ENCODE results near the gene POU6F2.

Gene POU6F2

GRCh38 chr7:39127058-39127457 lies 149.3 kb downstream of the POU6F2 start:
- no peaks in the 10 kb centered on the region for H3K27me3 ChIP-seq (ENCODE audit: insufficient read depth, low read length, poor library complexity, severe bottlenecking)
- no peaks in the 10 kb centered on the region for H3K9me3 ChIP-seq (ENCODE audit: insufficient read depth, low read depth, low read length)
- no peaks in the 10 kb centered on the region for H4K20me1 ChIP-seq (ENCODE audit: insufficient read depth, low read length, poor library complexity, severe bottlenecking)
- no peaks in the 10 kb centered on the region for H3K4me1 ChIP-seq (ENCODE audit: insufficient read depth, low read length, poor library complexity, severe bottlenecking)
- H3K9me2 ChIP-seq (replicated peaks; ENCODE audit: low read depth, low read length), result no peaks in the 10 kb centered on the region
- TF ChIP-seq EZH2phosphoT487 (IDR thresholded peaks at IDR 0.05; ENCODE audit: borderline replicate concordance) (no peak), CTCF (conservative IDR thresholded peaks at IDR 0.05; ENCODE audit: low read length) (no peak)
- H3K9ac ChIP-seq (ENCODE audit: low read depth, low read length, poor library complexity, severe bottlenecking), result no peak overlapping the region
- no peaks in the 10 kb centered on the region for H3K36me3 ChIP-seq (ENCODE audit: insufficient read depth, low read length)
- no peak overlapping the region for H2AFZ ChIP-seq (ENCODE audit: low read length)
- H3K4me3 ChIP-seq (ENCODE audit: low read length, poor library complexity, severe bottlenecking), result no peak overlapping the region
- H3F3A ChIP-seq (ENCODE audit: low read depth), result no peaks in the 10 kb centered on the region
- no peaks in the 10 kb centered on the region for H3K79me2 ChIP-seq (ENCODE audit: insufficient read depth, low read length)
- H3K4me2 ChIP-seq (ENCODE audit: low read depth, low read length, poor library complexity, severe bottlenecking), result no peak overlapping the region

- no peaks in the 10 kb centered on the region for H3K9me2 ChIP-seq (replicated peaks; ENCODE audit: low read depth, low read length)
- H3K4me3 ChIP-seq (ENCODE audit: low read length, poor library complexity, severe bottlenecking), result no peak overlapping the region
- no peaks in the 10 kb centered on the region for H3K27me3 ChIP-seq (ENCODE audit: insufficient read depth, low read length, poor library complexity, severe bottlenecking)
- H3K9me3 ChIP-seq (ENCODE audit: insufficient read depth, low read depth, low read length), result no peaks in the 10 kb centered on the region
- H3K36me3 ChIP-seq (ENCODE audit: insufficient read depth, low read length), result no peaks in the 10 kb centered on the region
- no peaks in the 10 kb centered on the region for H3K4me1 ChIP-seq (ENCODE audit: insufficient read depth, low read length, poor library complexity, severe bottlenecking)
- TF ChIP-seq EZH2phosphoT487 (IDR thresholded peaks at IDR 0.05; ENCODE audit: borderline replicate concordance), result no peak
- no peak for TF ChIP-seq CTCF (conservative IDR thresholded peaks at IDR 0.05; ENCODE audit: low read length)
- H3K79me2 ChIP-seq (ENCODE audit: insufficient read depth, low read length), result no peaks in the 10 kb centered on the region
- H2AFZ ChIP-seq (ENCODE audit: low read length), result no peak overlapping the region
- H3K4me2 ChIP-seq (ENCODE audit: low read depth, low read length, poor library complexity, severe bottlenecking), result no peak overlapping the region
- no peak overlapping the region for H3K9ac ChIP-seq (ENCODE audit: low read depth, low read length, poor library complexity, severe bottlenecking)
- no peaks in the 10 kb centered on the region for H3F3A ChIP-seq (ENCODE audit: low read depth)
- no peaks in the 10 kb centered on the region for H4K20me1 ChIP-seq (ENCODE audit: insufficient read depth, low read length, poor library complexity, severe bottlenecking)
Observed at GRCh38 chr7:39128287-39128843, 150.7 kb downstream of the POU6F2 start.

GRCh38 chr7:39130274-39130673 lies 152.6 kb downstream of the POU6F2 start:
- Histone ChIP-seq H3K9ac (ENCODE audit: low read depth, low read length, poor library complexity, severe bottlenecking) (no peak overlapping the region), H4K20me1 (ENCODE audit: insufficient read depth, low read length, poor library complexity, severe bottlenecking) (no peaks in the 10 kb centered on the region), H3K4me1 (ENCODE audit: insufficient read depth, low read length, poor library complexity, severe bottlenecking) (no peaks in the 10 kb centered on the region), H3K36me3 (ENCODE audit: insufficient read depth, low read length) (no peaks in the 10 kb centered on the region), H3K9me2 (replicated peaks; ENCODE audit: low read depth, low read length) (no peaks in the 10 kb centered on the region), H3K79me2 (ENCODE audit: insufficient read depth, low read length) (no peaks in the 10 kb centered on the region), H3K4me2 (ENCODE audit: low read depth, low read length, poor library complexity, severe bottlenecking) (no peak overlapping the region), H3K9me3 (ENCODE audit: insufficient read depth, low read depth, low read length) (no peaks in the 10 kb centered on the region), H3F3A (ENCODE audit: low read depth) (no peaks in the 10 kb centered on the region), H3K27me3 (ENCODE audit: insufficient read depth, low read length, poor library complexity, severe bottlenecking) (no peaks in the 10 kb centered on the region), H2AFZ (ENCODE audit: low read length) (no peak overlapping the region), H3K4me3 (ENCODE audit: low read length, poor library complexity, severe bottlenecking) (no peak overlapping the region)
- TF ChIP-seq EZH2phosphoT487 (IDR thresholded peaks at IDR 0.05; ENCODE audit: borderline replicate concordance), result no peak
- no peak for TF ChIP-seq CTCF (conservative IDR thresholded peaks at IDR 0.05; ENCODE audit: low read length)

All from Loucy (cell line).